Measurements from ENCODE around the gene RPS15. TPM values are rescaled to one million over a fixed set of nuclear protein-coding genes. Genes with fewer than 3 reads are reported as not detected.

Gene RPS15
- total and polyA plus RNA-seq, 9 of the 15 experiments (the other 6 are each of a cell fraction or from before 2014, with no cell fraction given): 605 to 2,791 (median 957) TPM

DNA sequence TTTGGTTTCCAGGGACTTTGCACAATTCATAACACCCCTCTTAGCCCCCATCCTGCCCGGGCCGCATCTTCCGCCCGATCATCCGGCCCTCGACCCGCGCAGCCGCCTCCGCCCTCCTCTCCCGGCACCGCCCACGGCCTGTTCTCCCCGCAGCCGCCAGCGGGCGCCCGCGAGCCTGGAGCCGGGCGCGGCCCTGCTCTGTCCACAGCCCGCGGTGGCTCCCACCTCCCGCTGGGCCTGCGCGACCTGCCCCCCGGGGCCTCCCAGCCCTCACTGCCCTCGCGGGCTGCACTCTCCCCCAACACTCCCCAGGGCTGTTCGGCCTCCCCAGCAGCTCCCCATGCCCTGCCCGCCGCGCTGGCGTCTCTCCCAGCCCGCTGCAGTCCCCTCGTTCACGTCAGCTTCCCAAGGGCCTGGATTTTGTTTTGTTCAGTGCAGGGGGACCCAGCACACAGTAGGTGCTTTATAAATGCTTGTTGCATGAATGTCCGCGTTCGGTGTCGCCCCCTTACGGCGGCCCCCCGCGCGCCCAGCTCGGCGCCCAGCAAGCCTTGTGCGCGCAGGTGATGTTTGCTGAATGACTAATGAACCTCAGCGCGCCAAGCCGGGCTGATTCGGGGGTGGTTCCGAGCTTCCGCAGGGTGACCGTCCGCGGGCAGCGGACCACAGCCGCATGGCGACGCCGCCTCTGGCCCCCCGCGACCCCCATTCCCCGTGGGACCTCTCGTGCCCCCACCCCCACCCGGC is 7.2 kb downstream of the RPS15 start (continued):
- peak; percentile 90 to 94 (median 91) for TF ChIP-seq CTCF (IDR thresholded peaks at IDR 0.05 in 2 of 3, conservative IDR thresholded peaks at IDR 0.05 in 1 of 3; ENCODE audit: insufficient read depth in 2 of 3, low read depth in 1 of 3, low read length in 3 of 3)
- no peak for TF ChIP-seq ZNF384 (IDR thresholded peaks at IDR 0.05; ENCODE audit: low read depth, low read length)
- TF ChIP-seq NR2C2 (CRISPR knock-in tag; IDR thresholded peaks at IDR 0.05): no peak
- no peak for TF ChIP-seq NR2C2 (tag; IDR thresholded peaks at IDR 0.05)
- TF ChIP-seq HMG20A (CRISPR knock-in tag; conservative IDR thresholded peaks at IDR 0.05): no peak
- TF ChIP-seq TCFL5 (CRISPR knock-in tag; conservative IDR thresholded peaks at IDR 0.05): no peak
- TF ChIP-seq TCF3 (CRISPR knock-in tag; IDR thresholded peaks at IDR 0.05): 0 out of 2 replicates have a peak, but pooled peaks have one; percentile 15
- TF ChIP-seq BRCA1 (IDR thresholded peaks at IDR 0.05): no peak
- no peak for TF ChIP-seq BRCA1 (CRISPR knock-in tag; IDR thresholded peaks at IDR 0.05)
- TF ChIP-seq TOE1 (IDR thresholded peaks at IDR 0.05; ENCODE audit: borderline replicate concordance): 0 out of 2 replicates have a peak, but pooled peaks have one; percentile 14
- no peak for TF ChIP-seq TOE1 (CRISPR knock-in tag; IDR thresholded peaks at IDR 0.05; ENCODE audit: borderline replicate concordance, low read depth)
- TF ChIP-seq ZSCAN29 (IDR thresholded peaks at IDR 0.05): 0 out of 2 replicates have a peak, but pooled peaks have one; percentile 17
- TF ChIP-seq, protein P1, sequence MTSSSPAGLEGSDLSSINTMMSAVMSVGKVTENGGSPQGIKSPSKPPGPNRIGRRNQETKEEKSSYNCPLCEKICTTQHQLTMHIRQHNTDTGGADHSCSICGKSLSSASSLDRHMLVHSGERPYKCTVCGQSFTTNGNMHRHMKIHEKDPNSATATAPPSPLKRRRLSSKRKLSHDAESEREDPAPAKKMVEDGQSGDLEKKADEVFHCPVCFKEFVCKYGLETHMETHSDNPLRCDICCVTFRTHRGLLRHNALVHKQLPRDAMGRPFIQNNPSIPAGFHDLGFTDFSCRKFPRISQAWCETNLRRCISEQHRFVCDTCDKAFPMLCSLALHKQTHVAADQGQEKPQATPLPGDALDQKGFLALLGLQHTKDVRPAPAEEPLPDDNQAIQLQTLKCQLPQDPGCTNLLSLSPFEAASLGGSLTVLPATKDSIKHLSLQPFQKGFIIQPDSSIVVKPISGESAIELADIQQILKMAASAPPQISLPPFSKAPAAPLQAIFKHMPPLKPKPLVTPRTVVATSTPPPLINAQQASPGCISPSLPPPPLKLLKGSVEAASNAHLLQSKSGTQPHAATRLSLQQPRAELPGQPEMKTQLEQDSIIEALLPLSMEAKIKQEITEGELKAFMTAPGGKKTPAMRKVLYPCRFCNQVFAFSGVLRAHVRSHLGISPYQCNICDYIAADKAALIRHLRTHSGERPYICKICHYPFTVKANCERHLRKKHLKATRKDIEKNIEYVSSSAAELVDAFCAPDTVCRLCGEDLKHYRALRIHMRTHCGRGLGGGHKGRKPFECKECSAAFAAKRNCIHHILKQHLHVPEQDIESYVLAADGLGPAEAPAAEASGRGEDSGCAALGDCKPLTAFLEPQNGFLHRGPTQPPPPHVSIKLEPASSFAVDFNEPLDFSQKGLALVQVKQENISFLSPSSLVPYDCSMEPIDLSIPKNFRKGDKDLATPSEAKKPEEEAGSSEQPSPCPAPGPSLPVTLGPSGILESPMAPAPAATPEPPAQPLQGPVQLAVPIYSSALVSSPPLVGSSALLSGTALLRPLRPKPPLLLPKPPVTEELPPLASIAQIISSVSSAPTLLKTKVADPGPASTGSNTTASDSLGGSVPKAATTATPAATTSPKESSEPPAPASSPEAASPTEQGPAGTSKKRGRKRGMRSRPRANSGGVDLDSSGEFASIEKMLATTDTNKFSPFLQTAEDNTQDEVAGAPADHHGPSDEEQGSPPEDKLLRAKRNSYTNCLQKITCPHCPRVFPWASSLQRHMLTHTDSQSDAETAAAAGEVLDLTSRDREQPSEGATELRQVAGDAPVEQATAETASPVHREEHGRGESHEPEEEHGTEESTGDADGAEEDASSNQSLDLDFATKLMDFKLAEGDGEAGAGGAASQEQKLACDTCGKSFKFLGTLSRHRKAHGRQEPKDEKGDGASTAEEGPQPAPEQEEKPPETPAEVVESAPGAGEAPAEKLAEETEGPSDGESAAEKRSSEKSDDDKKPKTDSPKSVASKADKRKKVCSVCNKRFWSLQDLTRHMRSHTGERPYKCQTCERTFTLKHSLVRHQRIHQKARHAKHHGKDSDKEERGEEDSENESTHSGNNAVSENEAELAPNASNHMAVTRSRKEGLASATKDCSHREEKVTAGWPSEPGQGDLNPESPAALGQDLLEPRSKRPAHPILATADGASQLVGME (CRISPR knock-in tag; IDR thresholded peaks at IDR 0.05): 0 out of 2 replicates have a peak, but pooled peaks have one; percentile 35
- TF ChIP-seq ZNF707 (CRISPR knock-in tag; conservative IDR thresholded peaks at IDR 0.05): no peak

All from K562 (cell line).